ENCODE data around the gene NFKB2.

- TF ChIP-seq EP300 (conservative IDR thresholded peaks at IDR 0.05; ENCODE audit: poor library complexity, severe bottlenecking) (no peak), MXI1 (conservative IDR thresholded peaks at IDR 0.05; ENCODE audit: poor library complexity, severe bottlenecking) (no peak), SMC3 (conservative IDR thresholded peaks at IDR 0.05; ENCODE audit: poor library complexity) (no peak), EZH2 (IDR thresholded peaks at IDR 0.05; ENCODE audit: borderline replicate concordance, insufficient read depth, low read length, poor library complexity, severe bottlenecking) (no peak)
These were observed 40.8 kb downstream of the NFKB2 start for GRCh38 chr10:102436312-102436711.
